ENCODE results near the gene FLCN. TPM values are rescaled to one million over a fixed set of nuclear protein-coding genes. Genes with fewer than 3 reads are reported as not detected.

Gene FLCN
- polyA plus RNA-seq, 3 donors, result 13.0 to 20.4 (median 19.7) TPM

GRCh38 chr17:17177176-17177575 lies 59.8 kb downstream of the FLCN start:
- 86 to 96% (median 94%) methylated on average over 12 of the region's 12 CpGs for WGBS, 3 donors
- H3K27ac ChIP-seq (ENCODE audit: low read depth, low read length), result no peak overlapping the region

- H3K27ac ChIP-seq (ENCODE audit: low read depth, low read length), result no peak overlapping the region
- 91 to 96% (median 91%) methylated on average over 12 of the region's 12 CpGs for WGBS, 3 donors
Measured at GRCh38 chr17:17176341-17176740, 60.6 kb downstream of the FLCN start.

GRCh38 chr17:17175917-17176316 lies 61.1 kb downstream of the FLCN start:
- 61 to 83% (median 67%) methylated on average over 12 of the region's 12 CpGs for WGBS, 3 donors

GRCh38 chr17:17175340-17175739 lies 61.6 kb downstream of the FLCN start:
- WGBS, 3 donors, result 91 to 98% (median 93%) methylated on average over 8 of the region's 8 CpGs
- H3K27ac ChIP-seq (ENCODE audit: low read depth, low read length), result no peak overlapping the region

More at GRCh38 chr17:17175917-17176316, 61.1 kb downstream of the FLCN start:
- H3K27ac ChIP-seq (ENCODE audit: low read depth, low read length), result no peak overlapping the region

GRCh38 chr17:17173921-17174320 lies 63.0 kb downstream of the FLCN start:
- 64 to 96% (median 93%) methylated on average over 14 of the region's 14 CpGs for WGBS, 3 donors
- H3K27ac ChIP-seq (ENCODE audit: low read depth, low read length), result no peak overlapping the region

GRCh38 chr17:17172990-17173389 lies 64.0 kb downstream of the FLCN start:
- no peak overlapping the region for H3K27ac ChIP-seq (ENCODE audit: low read depth, low read length)
- WGBS, 3 donors, result 80 to 89% (median 88%) methylated on average over 9 of the region's 9 CpGs

- no peak overlapping the region for H3K27ac ChIP-seq (ENCODE audit: low read depth, low read length)
- 72 to 79% (median 76%) methylated on average over 26 of the region's 26 CpGs for WGBS, 3 donors
Measured at GRCh38 chr17:17172001-17172939, 64.7 kb downstream of the FLCN start.

- 72 to 86% (median 74%) methylated on average over 7 of the region's 7 CpGs for WGBS, 3 donors
- no peak overlapping the region for H3K27ac ChIP-seq (ENCODE audit: low read depth, low read length)
Measured at GRCh38 chr17:17171186-17171585, 65.8 kb downstream of the FLCN start.

- no peak overlapping the region for H3K27ac ChIP-seq (ENCODE audit: low read depth, low read length)
- WGBS, 3 donors, result 75 to 87% (median 75%) methylated on average over 9 of the region's 9 CpGs
Measured at GRCh38 chr17:17170346-17170985, 66.5 kb downstream of the FLCN start.

GRCh38 chr17:17169396-17169795 lies 67.6 kb downstream of the FLCN start:
- H3K27ac ChIP-seq (ENCODE audit: low read depth, low read length), result no peak overlapping the region
- WGBS, 3 donors, result 70 to 89% (median 84%) methylated on average over 4 of the region's 4 CpGs

- 90 to 92% (median 91%) methylated on average over 5 of the region's 5 CpGs for WGBS, 3 donors
- H3K27ac ChIP-seq (ENCODE audit: low read depth, low read length), result no peak overlapping the region
Measured at GRCh38 chr17:17168401-17168800, 68.6 kb downstream of the FLCN start.

- no peak overlapping the region for H3K27ac ChIP-seq (ENCODE audit: low read depth, low read length)
- WGBS, 3 donors, result 87 to 95% (median 93%) methylated on average over 9 to 10 of the region's 10 CpGs
Measured at GRCh38 chr17:17167986-17168385, 69.0 kb downstream of the FLCN start.

GRCh38 chr17:17167356-17167755 lies 69.6 kb downstream of the FLCN start:
- H3K27ac ChIP-seq (ENCODE audit: low read depth, low read length), result no peak overlapping the region
- WGBS, 3 donors, result 92 to 94% (median 94%) methylated on average over 10 of the region's 10 CpGs

GRCh38 chr17:17166446-17166845 lies 70.5 kb downstream of the FLCN start:
- no peak overlapping the region for H3K27ac ChIP-seq (ENCODE audit: low read depth, low read length)
- whole genome bisulfite sequencing, 3 donors, result 89 to 92% (median 91%) methylated on average over 8 of the region's 8 CpGs

GRCh38 chr17:17165666-17166308 lies 71.2 kb downstream of the FLCN start:
- 89 to 95% (median 94%) methylated on average over 23 of the region's 23 CpGs for WGBS, 3 donors
- H3K27ac ChIP-seq (ENCODE audit: low read depth, low read length), result no peak overlapping the region

- 92 to 97% (median 94%) methylated on average over 17 of the region's 17 CpGs for WGBS, 3 donors
Measured at GRCh38 chr17:17164676-17165075, 72.3 kb downstream of the FLCN start.

GRCh38 chr17:17164156-17164555 lies 72.8 kb downstream of the FLCN start:
- WGBS, 3 donors, result 93 to 95% (median 94%) methylated on average over 25 of the region's 25 CpGs
- H3K27ac ChIP-seq (ENCODE audit: low read depth, low read length), result no peak overlapping the region

More at GRCh38 chr17:17164676-17165075, 72.3 kb downstream of the FLCN start:
- no peak overlapping the region for H3K27ac ChIP-seq (ENCODE audit: low read depth, low read length)

Data from adipose tissue (tissue), 3 donors.